Panc1 (cell line): ENCODE measurements around the gene GRIK3.

Experiments
- CTCF ChIP-seq: fragments of 450-650 bp; IDR thresholded peaks from 2 replicates; pipeline ENCODE4 v1.5.1; 2017; ENCODE audit warnings: mild to moderate bottlenecking
- POLR2AphosphoS5 ChIP-seq: IDR thresholded peaks from 2 replicates; pipeline ENCODE4 v1.6.1; 2012; ENCODE audit warnings: mild to moderate bottlenecking, low read depth, low read length, moderate library complexity
- REST ChIP-seq, 2 experiments: IDR thresholded peaks; 2 replicates each; pipeline ENCODE4 v1.6.1; 2011 to 2012; ENCODE audit warnings: low read depth in 2 of 2, control low read depth in 1 of 2, low read length in 1 of 2, mild to moderate bottlenecking in 1 of 2, moderate library complexity in 1 of 2; ENCODE audit not compliant: insufficient read depth in 1 of 2

GRCh38 chr1:36872126-36872754 lies 162.1 kb downstream of the GRIK3 start:
- TF ChIP-seq CTCF (no peak), POLR2AphosphoS5 (no peak), REST (IDR thresholded peaks at IDR 0.05; ENCODE audit: insufficient read depth in 1 of 2, low read depth in 2 of 2, low read length in 1 of 2) (no peak)
